NB4 (cell line): ENCODE data around the gene STPG1.
"Not testable (repeated sequence)": the region's sequence is repeated elsewhere in the genome, so short reads cannot be mapped to it uniquely, and the experiment has no call there.

Source experiments
- CTCF ChIP-seq: IDR thresholded peaks from one replicate; pipeline ENCODE4 v1.5.1; 2012; ENCODE audit warnings: low read depth, low read length
- MAX ChIP-seq: IDR thresholded peaks from 2 replicates; pipeline ENCODE4 v1.6.1; 2011; ENCODE audit warnings: low read depth, low read length
- POLR2A ChIP-seq: IDR thresholded peaks from 2 replicates; pipeline ENCODE4 v1.6.1; 2011; ENCODE audit warnings: mild to moderate bottlenecking; ENCODE audit not compliant: insufficient read length; ENCODE audit errors: extremely low read depth

- not testable (repeated sequence) for TF ChIP-seq CTCF, POLR2A, MAX
These were observed 32.9 kb upstream of the STPG1 start for GRCh38 chr1:24446446-24446845.
